ENCODE results near the gene CREB5. TPM values are rescaled to one million over a fixed set of nuclear protein-coding genes. Genes with fewer than 3 reads are reported as not detected.

The CREB5 gene
- total and polyA plus RNA-seq, 2 experiments from 2014 or later: 2.4 to 4.4 TPM

DNA sequence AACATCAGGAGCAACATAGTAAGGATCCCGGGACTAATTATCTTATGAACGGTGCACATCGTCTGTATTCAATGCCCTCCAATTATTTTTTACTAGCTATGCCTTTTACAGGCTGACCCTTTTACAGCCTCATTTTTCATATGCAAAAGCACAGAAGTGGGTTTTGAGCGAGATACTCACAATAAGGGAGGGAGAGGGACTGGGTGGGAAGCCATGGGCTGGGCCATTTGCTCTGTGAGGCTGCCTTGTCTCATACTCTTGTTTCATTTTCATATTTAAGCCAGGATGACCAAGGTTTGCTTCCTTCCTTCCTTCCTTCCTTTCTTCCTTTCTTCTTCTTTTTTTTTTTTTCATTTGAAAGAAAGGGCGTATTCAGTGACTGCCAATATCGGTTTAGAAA is 286.5 kb downstream of the CREB5 start (continued):
- TF ChIP-seq, protein P1, sequence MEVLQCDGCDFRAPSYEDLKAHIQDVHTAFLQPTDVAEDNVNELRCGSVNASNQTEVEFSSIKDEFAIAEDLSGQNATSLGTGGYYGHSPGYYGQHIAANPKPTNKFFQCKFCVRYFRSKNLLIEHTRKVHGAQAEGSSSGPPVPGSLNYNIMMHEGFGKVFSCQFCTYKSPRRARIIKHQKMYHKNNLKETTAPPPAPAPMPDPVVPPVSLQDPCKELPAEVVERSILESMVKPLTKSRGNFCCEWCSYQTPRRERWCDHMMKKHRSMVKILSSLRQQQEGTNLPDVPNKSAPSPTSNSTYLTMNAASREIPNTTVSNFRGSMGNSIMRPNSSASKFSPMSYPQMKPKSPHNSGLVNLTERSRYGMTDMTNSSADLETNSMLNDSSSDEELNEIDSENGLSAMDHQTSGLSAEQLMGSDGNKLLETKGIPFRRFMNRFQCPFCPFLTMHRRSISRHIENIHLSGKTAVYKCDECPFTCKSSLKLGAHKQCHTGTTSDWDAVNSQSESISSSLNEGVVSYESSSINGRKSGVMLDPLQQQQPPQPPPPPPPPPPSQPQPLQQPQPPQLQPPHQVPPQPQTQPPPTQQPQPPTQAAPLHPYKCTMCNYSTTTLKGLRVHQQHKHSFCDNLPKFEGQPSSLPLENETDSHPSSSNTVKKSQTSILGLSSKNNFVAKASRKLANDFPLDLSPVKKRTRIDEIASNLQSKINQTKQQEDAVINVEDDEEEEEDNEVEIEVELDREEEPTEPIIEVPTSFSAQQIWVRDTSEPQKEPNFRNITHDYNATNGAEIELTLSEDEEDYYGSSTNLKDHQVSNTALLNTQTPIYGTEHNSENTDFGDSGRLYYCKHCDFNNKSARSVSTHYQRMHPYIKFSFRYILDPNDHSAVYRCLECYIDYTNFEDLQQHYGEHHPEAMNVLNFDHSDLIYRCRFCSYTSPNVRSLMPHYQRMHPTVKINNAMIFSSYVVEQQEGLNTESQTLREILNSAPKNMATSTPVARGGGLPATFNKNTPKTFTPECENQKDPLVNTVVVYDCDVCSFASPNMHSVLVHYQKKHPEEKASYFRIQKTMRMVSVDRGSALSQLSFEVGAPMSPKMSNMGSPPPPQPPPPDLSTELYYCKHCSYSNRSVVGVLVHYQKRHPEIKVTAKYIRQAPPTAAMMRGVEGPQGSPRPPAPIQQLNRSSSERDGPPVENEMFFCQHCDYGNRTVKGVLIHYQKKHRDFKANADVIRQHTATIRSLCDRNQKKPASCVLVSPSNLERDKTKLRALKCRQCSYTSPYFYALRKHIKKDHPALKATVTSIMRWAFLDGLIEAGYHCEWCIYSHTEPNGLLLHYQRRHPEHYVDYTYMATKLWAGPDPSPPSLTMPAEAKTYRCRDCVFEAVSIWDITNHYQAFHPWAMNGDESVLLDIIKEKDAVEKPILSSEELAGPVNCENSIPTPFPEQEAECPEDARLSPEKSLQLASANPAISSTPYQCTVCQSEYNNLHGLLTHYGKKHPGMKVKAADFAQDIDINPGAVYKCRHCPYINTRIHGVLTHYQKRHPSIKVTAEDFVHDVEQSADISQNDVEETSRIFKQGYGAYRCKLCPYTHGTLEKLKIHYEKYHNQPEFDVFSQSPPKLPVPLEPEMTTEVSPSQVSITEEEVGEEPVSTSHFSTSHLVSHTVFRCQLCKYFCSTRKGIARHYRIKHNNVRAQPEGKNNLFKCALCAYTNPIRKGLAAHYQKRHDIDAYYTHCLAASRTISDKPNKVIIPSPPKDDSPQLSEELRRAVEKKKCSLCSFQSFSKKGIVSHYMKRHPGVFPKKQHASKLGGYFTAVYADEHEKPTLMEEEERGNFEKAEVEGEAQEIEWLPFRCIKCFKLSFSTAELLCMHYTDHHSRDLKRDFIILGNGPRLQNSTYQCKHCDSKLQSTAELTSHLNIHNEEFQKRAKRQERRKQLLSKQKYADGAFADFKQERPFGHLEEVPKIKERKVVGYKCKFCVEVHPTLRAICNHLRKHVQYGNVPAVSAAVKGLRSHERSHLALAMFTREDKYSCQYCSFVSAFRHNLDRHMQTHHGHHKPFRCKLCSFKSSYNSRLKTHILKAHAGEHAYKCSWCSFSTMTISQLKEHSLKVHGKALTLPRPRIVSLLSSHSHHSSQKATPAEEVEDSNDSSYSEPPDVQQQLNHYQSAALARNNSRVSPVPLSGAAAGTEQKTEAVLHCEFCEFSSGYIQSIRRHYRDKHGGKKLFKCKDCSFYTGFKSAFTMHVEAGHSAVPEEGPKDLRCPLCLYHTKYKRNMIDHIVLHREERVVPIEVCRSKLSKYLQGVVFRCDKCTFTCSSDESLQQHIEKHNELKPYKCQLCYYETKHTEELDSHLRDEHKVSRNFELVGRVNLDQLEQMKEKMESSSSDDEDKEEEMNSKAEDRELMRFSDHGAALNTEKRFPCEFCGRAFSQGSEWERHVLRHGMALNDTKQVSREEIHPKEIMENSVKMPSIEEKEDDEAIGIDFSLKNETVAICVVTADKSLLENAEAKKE (CRISPR knock-in tag; IDR thresholded peaks at IDR 0.05): no peak
- TF ChIP-seq EZH2 (IDR thresholded peaks at IDR 0.05; ENCODE audit: low read depth, unreplicated experiment) (no peak), STAT1 (IDR thresholded peaks at IDR 0.05; ENCODE audit: unreplicated experiment) (no peak)

DNA sequence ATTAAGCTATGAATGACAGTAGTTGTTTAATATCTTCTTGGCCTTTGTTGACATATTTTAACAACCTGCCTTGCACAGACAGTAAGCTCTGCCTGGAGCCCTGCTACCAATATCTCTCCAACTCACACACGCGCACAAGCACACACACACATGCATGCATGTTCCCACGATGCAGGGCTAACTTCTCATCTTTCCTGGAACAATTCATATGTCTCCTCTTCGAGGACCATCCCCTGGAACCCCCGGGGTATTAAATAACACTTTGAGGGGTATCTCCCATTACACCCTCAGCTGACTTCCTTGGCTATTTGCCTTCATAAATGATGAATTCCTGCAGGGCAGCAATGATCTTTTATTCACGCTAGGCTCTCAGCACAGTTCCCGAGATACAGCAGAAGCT is 287.8 kb downstream of the CREB5 start:
- H3K4me3 Mint-ChIP-seq: no peak overlapping the region
- H3K4me1 Mint-ChIP-seq: peaks cover 20% of the 10 kb centered on the region; the same call in 2 of the 3 replicates
- no peak overlapping the region for H2AFZ ChIP-seq
- no peaks in the 10 kb centered on the region for H3K79me2 ChIP-seq (replicated peaks; ENCODE audit: insufficient read depth)
- no peaks in the 10 kb centered on the region for H3F3A ChIP-seq (replicated peaks; ENCODE audit: low read depth)
- H3K27me3 Mint-ChIP-seq (ENCODE audit: insufficient read depth, low read depth, poor library complexity): no peaks in the 10 kb centered on the region
- no peak overlapping the region for H3K27ac Mint-ChIP-seq
- H3K36me3 Mint-ChIP-seq (ENCODE audit: low read depth): no peaks in the 10 kb centered on the region
- peaks cover 3% of the 10 kb centered on the region; the same call in 1 of the 2 replicates for H3K9me2 ChIP-seq (ENCODE audit: insufficient read depth)
- DNase-seq (ENCODE audit: low spot score): no peak
- peaks cover 21% of the 10 kb centered on the region; the same call in 1 of the 2 replicates for H3K4me1 ChIP-seq (ENCODE audit: insufficient read depth)
- no peak for ATAC-seq
- H3K27ac ChIP-seq (ENCODE audit: low read depth): no peak overlapping the region
- no peaks in the 10 kb centered on the region for H4K20me1 ChIP-seq (replicated peaks; ENCODE audit: insufficient read depth)
- no peaks in the 10 kb centered on the region for H3K27me3 ChIP-seq (ENCODE audit: insufficient read depth)
- no peak overlapping the region for H3K4me3 ChIP-seq
- no peak overlapping the region for H3K4me2 ChIP-seq
- H3K9me3 Mint-ChIP-seq: no peaks in the 10 kb centered on the region
- no peaks in the 10 kb centered on the region for H3K36me3 ChIP-seq (ENCODE audit: insufficient read depth)
- no peak for TF ChIP-seq ZNF114 (CRISPR knock-in tag; IDR thresholded peaks at IDR 0.05)
- TF ChIP-seq POLR2AphosphoS5 (IDR thresholded peaks at IDR 0.05; ENCODE audit: low read depth): no peak
- TF ChIP-seq, protein P2, sequence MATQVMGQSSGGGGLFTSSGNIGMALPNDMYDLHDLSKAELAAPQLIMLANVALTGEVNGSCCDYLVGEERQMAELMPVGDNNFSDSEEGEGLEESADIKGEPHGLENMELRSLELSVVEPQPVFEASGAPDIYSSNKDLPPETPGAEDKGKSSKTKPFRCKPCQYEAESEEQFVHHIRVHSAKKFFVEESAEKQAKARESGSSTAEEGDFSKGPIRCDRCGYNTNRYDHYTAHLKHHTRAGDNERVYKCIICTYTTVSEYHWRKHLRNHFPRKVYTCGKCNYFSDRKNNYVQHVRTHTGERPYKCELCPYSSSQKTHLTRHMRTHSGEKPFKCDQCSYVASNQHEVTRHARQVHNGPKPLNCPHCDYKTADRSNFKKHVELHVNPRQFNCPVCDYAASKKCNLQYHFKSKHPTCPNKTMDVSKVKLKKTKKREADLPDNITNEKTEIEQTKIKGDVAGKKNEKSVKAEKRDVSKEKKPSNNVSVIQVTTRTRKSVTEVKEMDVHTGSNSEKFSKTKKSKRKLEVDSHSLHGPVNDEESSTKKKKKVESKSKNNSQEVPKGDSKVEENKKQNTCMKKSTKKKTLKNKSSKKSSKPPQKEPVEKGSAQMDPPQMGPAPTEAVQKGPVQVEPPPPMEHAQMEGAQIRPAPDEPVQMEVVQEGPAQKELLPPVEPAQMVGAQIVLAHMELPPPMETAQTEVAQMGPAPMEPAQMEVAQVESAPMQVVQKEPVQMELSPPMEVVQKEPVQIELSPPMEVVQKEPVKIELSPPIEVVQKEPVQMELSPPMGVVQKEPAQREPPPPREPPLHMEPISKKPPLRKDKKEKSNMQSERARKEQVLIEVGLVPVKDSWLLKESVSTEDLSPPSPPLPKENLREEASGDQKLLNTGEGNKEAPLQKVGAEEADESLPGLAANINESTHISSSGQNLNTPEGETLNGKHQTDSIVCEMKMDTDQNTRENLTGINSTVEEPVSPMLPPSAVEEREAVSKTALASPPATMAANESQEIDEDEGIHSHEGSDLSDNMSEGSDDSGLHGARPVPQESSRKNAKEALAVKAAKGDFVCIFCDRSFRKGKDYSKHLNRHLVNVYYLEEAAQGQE (IDR thresholded peaks at IDR 0.05; ENCODE audit: unreplicated experiment): no peak
- TF ChIP-seq, protein P1 (CRISPR knock-in tag; IDR thresholded peaks at IDR 0.05): no peak
